IPS-NIHi11 (cell line): ENCODE results near the gene APOBEC3H.

ENCODE experiments used
- DNase-seq: peaks from one replicate; pipeline ENCODE4 v3.0.0; 2012; ENCODE audit warnings: mixed read lengths, low spot score

The APOBEC3H gene

GRCh38 chr22:39135092-39135896, 38.2 kb downstream of the APOBEC3H start:
- DNase-seq: peak; percentile 90

DNA sequence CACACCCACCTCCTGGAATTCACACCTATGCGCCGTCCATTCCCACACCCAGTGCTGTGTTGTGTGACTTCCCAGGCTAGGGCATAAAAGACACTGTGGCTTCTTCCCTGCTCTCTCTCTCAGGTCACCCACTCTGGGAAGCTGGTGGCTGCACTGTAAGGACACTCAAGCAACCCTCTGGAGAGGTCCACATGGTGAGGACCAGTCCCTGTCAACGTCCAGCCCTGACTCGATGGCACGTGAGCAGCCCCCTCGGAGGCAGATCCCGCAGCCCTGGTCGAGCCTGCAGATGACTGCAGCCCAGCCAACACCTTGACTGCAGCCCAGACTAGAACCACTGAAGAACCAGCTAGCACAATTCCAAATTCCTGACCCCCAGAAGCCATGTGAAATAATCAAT, 39.3 kb downstream of the APOBEC3H start:
- peak; percentile 2 for DNase-seq

DNA sequence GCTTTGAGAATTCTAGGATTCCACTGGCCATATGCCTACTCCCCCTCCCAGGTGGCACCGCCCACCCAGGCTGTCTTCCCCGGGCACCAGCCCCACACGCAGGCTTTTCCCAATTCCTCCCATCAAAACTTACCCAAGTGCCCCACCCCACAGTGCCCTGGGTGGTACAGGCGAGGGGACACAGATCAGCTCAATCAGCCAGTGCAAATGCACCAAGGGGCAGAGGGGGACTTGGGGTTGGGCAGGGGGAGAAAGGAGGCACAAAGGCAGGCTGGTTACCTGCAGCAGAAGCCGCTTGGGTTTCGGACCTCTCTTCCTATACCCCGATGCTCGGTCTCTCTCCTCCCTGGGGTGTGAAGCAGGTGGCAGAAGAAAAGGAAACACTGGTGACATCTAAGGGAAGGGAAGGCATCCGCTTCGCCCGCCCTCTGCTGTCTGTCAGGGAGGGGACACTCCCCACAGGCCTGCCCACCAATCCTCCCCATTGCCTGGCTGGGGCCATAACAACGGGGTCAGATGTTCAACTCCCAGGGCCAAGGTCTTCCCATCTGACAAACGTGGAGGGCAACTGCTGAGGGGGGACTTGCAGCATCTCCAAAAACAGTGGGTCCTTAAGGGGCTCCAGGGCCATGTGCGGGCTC, 41.4 kb downstream of the APOBEC3H start:
- peak; percentile 9 for DNase-seq

- DNase-seq: no peak
Observed at GRCh38 chr22:39139933-39140332, 42.9 kb downstream of the APOBEC3H start.

DNA sequence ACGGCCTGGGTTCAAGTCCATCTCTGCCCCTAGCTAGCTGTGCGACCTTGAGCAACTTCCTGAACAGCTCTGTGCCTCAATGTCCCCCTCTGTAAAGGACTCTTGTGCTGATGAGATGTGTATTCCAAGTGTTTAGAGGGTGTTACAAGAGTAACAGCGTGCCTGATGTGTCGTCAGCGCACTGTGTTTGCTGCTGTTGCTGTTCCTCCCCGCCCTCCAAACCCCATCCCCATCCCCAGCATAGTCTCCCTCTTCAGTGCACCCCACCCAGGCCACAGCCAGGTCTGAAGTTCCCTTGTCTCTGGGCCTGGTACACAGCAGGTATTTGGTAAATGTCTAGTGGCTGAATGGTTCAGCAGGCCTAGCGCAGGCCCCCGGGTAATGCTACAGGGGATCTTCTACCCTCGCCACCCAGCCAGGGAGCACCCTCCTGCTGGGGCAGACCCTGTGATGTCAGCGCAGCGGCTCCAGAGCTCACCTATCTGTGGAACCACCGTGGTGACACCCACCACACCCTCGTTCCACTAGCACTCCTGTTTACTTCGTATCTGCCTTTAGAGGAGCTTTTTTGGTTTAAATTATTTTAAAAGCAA, 45.1 kb downstream of the APOBEC3H start:
- no peak for DNase-seq

DNA sequence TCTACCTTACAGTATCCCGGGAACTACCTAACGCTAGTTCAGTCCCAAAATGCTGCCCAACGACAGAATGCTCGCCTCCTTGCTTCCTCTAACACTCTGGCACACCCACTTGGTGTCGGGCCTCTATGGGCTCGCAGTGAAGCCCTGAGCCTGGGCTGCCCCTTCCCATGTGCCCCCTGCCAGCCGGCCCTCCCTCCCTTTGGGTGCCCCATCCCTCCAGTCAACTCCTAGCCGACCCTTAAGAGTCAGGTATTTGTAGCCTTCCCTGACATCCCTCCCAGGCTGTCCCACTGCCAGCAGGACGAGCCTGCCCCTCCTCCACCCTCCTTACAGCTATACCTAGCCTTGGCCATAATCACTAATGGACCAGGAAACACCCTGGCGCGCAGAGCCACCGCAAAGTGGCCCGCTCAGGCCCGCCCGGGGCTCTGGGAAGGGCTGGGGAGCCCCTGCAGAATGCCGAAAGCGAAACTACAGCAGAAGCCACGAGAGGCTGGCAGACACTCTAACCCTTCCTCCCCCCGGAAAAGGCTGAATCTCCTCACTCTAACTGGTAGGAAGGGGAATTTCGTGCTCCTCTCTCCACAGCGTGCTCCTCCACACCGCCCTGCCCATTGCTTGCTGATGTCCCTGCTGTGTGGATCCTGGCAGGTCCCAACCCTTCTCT, 47.2 kb downstream of the APOBEC3H start:
- DNase-seq: peak; percentile 35

- no peak for DNase-seq
Observed at GRCh38 chr22:39146256-39147101, 49.4 kb downstream of the APOBEC3H start.

DNA sequence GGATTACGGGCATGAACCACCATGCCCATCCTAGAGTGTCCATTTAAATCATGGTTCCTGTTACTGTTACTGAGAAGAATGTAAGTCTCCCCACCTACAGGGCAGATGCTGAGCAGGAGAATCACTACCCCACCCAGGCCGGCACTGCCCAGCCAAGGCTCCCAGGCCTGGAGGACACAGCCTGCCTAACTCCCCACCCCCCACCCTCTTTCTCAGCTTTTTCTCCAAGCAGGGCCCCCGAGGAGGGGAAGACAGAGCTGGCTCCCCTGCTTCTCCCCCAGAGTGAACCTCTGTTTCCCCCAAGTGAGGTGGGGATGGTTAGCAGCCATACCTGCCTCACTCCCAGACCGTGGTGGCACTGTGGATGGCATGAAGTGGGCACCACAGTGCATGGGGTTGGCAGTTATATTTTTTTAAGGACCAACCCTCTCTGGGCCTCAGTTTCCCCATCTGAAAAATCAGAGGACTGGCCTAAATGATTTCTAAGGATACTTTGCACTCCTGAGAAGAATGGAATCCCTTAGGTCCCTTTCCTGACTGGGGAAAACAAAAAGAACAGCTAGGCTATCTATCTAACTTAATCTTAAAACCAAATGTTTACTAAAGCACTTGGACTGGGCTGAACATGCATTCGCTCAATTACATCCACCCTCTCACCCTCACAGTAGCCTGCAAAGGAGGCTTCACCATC, 50.4 kb downstream of the APOBEC3H start:
- DNase-seq: no peak

- no peak for DNase-seq
Observed at GRCh38 chr22:39148026-39148726, 51.1 kb downstream of the APOBEC3H start.

DNA sequence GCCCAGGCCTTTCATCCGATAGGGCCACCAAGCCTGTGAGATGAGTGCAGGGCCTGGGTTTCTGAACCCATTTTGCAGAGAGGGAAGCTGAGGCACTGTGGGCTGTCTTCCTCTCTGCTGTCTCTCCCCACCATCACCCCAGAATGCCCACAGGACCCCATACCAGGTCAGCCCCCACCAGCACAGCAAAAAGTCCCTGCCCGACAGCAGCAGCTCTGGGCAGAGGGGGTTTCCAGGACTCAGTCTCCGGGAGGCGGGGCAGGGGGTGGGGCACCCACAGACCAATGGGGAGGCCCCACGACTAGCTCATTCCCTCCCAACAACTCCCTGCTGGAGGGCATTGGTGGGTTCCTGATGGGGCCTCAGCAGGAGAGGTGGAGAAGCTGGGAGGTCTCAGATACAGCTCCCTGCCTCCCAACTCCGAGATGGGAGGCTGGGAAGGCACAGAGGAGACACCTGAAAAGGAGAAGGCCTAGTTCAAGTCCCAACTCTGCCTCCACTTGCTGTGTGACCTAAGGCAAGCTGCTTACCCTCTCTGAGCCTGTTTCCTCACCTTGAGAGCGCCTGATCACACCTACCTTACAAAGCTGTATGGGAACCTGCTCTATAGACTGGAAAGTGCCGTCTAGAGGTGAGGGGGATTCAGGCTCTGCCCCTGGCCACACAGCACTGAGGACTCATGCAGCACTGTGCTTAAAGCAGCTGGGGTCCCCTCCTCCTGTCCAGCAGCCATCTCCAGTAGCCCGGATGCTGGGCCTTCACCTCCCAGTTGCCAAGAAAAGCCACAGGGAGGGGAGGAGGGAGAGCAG, 51.9 kb downstream of the APOBEC3H start:
- peak; percentile 72 for DNase-seq

DNA sequence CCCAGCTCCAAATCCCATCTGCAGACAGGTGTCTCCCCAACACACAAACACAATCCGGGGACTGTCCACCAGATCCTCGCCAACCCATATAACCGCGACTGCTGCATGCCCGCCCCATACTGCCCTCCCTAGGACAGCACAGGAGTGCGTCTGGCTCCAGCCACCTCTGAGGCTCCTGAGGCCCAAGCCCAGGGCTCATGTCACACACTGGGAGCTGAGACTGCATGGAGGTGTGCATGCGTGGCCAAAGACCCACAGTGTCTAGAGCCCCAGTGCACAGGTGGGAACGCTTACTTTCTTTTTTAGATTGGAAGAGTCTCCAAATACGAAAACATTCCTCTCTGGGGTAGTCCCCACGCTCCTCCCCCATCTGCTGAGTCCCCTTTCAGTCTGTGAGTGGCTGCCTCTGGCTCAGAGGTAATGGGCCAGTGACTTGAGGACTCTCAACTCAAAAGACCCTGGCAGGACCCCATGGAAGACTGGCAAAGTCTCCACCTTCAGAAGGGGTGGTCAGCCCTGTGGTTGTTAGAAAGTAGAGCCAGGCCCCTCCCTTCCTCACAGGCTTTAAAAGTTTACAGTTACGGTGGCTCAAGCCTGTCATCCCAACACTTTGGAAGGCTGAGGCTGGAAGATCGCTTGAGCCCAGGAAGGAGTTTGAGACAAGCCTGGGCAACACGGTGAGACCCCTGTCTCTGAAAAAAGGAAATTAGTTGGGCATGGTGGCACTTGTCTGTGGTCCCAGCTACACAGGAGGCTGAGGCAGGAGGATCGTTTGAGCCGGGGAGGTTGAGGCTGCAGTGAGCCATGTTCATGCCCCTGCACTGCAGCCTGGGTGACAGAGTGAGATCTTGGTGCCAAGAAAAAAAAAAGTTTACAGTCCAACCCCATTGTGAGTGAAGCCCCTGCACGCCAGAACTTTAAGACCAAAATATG, 53.1 kb downstream of the APOBEC3H start:
- DNase-seq: no peak

GRCh38 chr22:39150848-39151215, 53.8 kb downstream of the APOBEC3H start:
- DNase-seq: no peak

- no peak for DNase-seq
Observed at GRCh38 chr22:39151329-39151975, 54.4 kb downstream of the APOBEC3H start.

DNA sequence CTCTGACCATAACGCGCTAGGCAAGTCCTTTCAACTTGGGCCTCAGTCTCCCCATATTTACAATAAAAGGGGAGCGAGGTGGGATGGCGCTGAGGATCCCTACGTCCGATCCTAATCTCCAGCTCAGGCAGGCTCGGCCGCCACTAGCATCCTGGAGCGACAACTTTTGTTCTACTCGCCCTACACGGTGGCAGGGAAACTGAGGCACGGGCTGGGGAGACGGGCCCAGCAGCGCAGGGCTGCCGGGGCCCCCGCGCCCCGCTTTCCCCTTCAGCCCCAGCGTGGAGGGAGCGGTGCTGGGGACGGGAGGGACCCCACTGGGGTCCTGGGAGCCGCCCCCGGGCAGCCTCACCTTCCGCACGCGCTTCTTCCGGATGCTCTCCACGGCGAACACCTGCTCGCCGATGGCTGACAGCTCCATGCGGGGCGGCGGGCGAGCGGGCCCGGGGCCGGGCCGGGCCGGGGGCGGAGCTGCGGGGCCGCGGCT, 55.0 kb downstream of the APOBEC3H start:
- no peak for DNase-seq

DNA sequence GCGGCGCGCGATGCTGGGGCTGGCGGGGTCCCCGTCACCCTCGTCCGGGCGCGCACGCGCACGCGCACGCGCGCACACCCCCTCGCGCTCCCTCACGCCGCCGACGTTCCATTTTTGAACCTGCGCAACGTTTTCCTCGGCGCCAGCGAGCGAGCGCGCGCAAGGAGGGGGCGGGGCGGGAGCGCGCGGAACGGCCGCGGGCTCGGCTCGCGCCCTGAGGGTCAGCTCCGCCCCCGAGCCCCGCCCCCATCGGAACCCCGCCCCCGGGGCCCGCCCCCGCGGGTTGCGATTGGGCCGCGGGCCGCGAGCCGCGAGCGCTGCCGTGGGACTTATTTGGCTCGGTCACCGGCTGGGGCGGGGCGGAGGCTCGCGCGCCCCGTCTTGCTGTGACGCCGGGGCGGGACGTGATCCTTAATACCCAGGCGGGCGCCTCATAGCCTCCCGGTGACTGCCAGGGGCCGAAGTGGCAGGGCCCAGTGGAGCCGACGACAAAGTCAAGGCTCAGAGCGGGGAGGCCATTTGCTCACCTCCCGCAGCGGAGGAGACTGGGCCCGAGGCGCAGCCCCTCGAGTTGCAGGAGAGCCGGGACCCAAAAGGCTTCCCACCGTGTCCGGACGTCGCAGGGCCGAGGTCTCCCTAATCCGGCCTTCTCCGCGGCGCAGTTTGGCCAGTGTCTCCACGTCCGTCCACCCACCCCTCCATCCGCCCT, 55.6 kb downstream of the APOBEC3H start, which contains the start of gene CBX7:
TSS of gene CBX7 (minus strand) at position 170 of the 709 bp plus-strand sequence. CDS start 236 bp downstream, outside the sequence.
- peak; percentile 98 for DNase-seq

- DNase-seq: no peak
Observed at GRCh38 chr22:39153220-39153717, 56.2 kb downstream of the APOBEC3H start.
